Thyroid gland (tissue), 4 donors: ENCODE results near the gene APAF1. TPM values are rescaled to one million over a fixed set of nuclear protein-coding genes. Genes with fewer than 3 reads are reported as not detected.
A peak's percentile ranks its signal among the peaks of the same experiment; 100 is the strongest.
"Not testable (repeated sequence)": the region's sequence is repeated elsewhere in the genome, so short reads cannot be mapped to it uniquely, and the experiment has no call there.

Experiments
- DNase-seq, 2 donors: peaks; one replicate each; pipeline ENCODE4 v3.0.0-alpha.2; 2019
- H3K27ac ChIP-seq, 3 donors: fragments of 200-600 bp; sonication (generic); 1 replicate in 2 of 3; 2 replicates in 1 of 3; pipeline ENCODE4 v1.5.1; 2016 to 2019; ENCODE audit warnings: mild to moderate bottlenecking in 1 of 3, moderate library complexity in 1 of 3
- H3K27me3 ChIP-seq: fragments of 200-600 bp; sonication (generic); one replicate; pipeline ENCODE4 v1.5.1; 2019
- H3K36me3 ChIP-seq, 2 donors: fragments of 200-600 bp; sonication (generic); one replicate each; pipeline ENCODE4 v1.5.1; 2016 to 2019
- H3K4me1 ChIP-seq, 2 donors: fragments of 200-600 bp; sonication (generic); one replicate each; pipeline ENCODE4 v1.5.1; 2017 to 2019
- H3K4me3 ChIP-seq, 3 donors: fragments of 200-600 bp; sonication (generic); replicated peaks in 1 of 3; 1 replicate in 2 of 3; 2 replicates in 1 of 3; pipeline ENCODE4 v1.5.1; 2016; ENCODE audit warnings: mild to moderate bottlenecking in 1 of 3
- H3K9me3 ChIP-seq: fragments of 200-600 bp; sonication (generic); one replicate; pipeline ENCODE4 v1.5.1; 2017
- CTCF ChIP-seq, 6 experiments: fragments of 200-600 bp in 3 of 6; fragments of 450-650 bp in 3 of 6; sonication (generic) in 3 of 6; IDR thresholded peaks; one replicate each; pipeline ENCODE4 v1.5.1; 2016 to 2019; ENCODE audit warnings: antibody characterized with exemption in 6 of 6, mild to moderate bottlenecking in 2 of 6, inconsistent platforms in 1 of 6, moderate library complexity in 1 of 6
- POLR2A ChIP-seq, 2 donors: fragments of 450-650 bp; IDR thresholded peaks; one replicate each; pipeline ENCODE4 v1.6.1; 2017; ENCODE audit warnings: antibody characterized with exemption in 2 of 2, mild to moderate bottlenecking in 2 of 2, moderate library complexity in 1 of 2
- WGBS, 2 donors: methylation state at CpG; one replicate each; pipeline ENCODE4 v1.1.5; 2017; 5-methylcytosine and 5-hydroxymethylcytosine counted together
- intact Hi-C: fragments of 100-400 bp; cut with DNase I; formaldehyde crosslinking; loops from one replicate; pipeline ENCODE4 v1.15.1; 2023
- total RNA-seq, 4 donors: library from RNA; depleted of rRNA; stranded (reverse); fragments of >200 nt; gene quantifications; one replicate each; pipeline ENCODE4 v1.2.3, GENCODE V29; 2016

APAF1 gene
- 10 to 100 TPM; 11.7 to 17.2 (median 14.2) TPM for total RNA-seq

GRCh38 chr12:98644712-98645571, at the start of gene APAF1, which contains the start of gene IKBIP:
Gene APAF1 (plus strand): TSS chr12:98645290. CDS start chr12:98648360, 3,070 bp downstream.
Gene IKBIP (minus strand): TSS chr12:98644788. CDS start chr12:98644701, 87 bp downstream.
- peak; percentile 98 to 99 for DNase-seq
- Histone ChIP-seq H3K27ac (peak within 1 kb of the TSS; percentile 50 to 80 (median 79)), H3K9me3 (no peaks in the 10 kb centered on the region), H3K27me3 (no peaks in the 10 kb centered on the region), H3K36me3 (no peaks in the 10 kb centered on the region), H3K4me3 (peak within 1 kb of the TSS; percentile 81 to 96 (median 94)), H3K4me1 (peaks cover 9 to 14% of the 10 kb centered on the region in 2 donors)
- peak in 1 of 2 donors; percentile 88 for TF ChIP-seq POLR2A (IDR thresholded peaks at IDR 0.05)
- TF ChIP-seq CTCF (IDR thresholded peaks at IDR 0.05) = no peak
- 0 to 1% methylated on average over 16 to 25 of the region's 91 CpGs for WGBS, 2 donors
- intact Hi-C loops = loop anchor here (5.0 kb wide), 1 partner anchor 53 kb away; the partner anchor contains the start of gene SLC25A3

GRCh38 chr12:98597313-98597712, 47.8 kb upstream of the APAF1 start:
- Histone ChIP-seq H3K4me1 (peaks cover 6 to 14% of the 10 kb centered on the region in 2 donors), H3K36me3 (peaks cover 47 to 52% of the 10 kb centered on the region in 2 donors)
- H3K27me3 ChIP-seq, H3K9me3 ChIP-seq, DNase-seq, H3K27ac ChIP-seq, intact Hi-C loops, H3K4me3 ChIP-seq: not testable (repeated sequence)
- WGBS, 2 donors = 91 to 97% methylated on average over 5 of the region's 5 CpGs

GRCh38 chr12:98601924-98602323, 43.2 kb upstream of the APAF1 start:
- H3K36me3 ChIP-seq = peaks cover 60 to 69% of the 10 kb centered on the region in 2 donors
- WGBS, 2 donors = 96 to 98% methylated on average over 8 of the region's 8 CpGs

GRCh38 chr12:98606359-98606988, 38.6 kb upstream of the APAF1 start:
- no peak overlapping the region for H3K27ac ChIP-seq
- H3K4me3 ChIP-seq = no peak overlapping the region
- no peaks in the 10 kb centered on the region for H3K4me1 ChIP-seq
- TF ChIP-seq POLR2A (IDR thresholded peaks at IDR 0.05) (no peak), CTCF (IDR thresholded peaks at IDR 0.05) (no peak)
- intact Hi-C loops = no loop called here
- no peak for DNase-seq
- WGBS, 2 donors = 75 to 76% methylated on average over 2 of the region's 2 CpGs
- H3K9me3 ChIP-seq = no peaks in the 10 kb centered on the region
- H3K36me3 ChIP-seq = peaks cover 20 to 25% of the 10 kb centered on the region in 2 donors
- H3K27me3 ChIP-seq = no peaks in the 10 kb centered on the region

More at GRCh38 chr12:98601924-98602323, 43.2 kb upstream of the APAF1 start:
- no peak for TF ChIP-seq CTCF (IDR thresholded peaks at IDR 0.05)
- no peak for TF ChIP-seq POLR2A (IDR thresholded peaks at IDR 0.05)
- Histone ChIP-seq H3K4me1 (no peaks in the 10 kb centered on the region), H3K27ac (no peak overlapping the region), H3K27me3 (no peaks in the 10 kb centered on the region), H3K9me3 (no peaks in the 10 kb centered on the region), H3K4me3 (no peak overlapping the region)
- intact Hi-C loops = no loop called here
- DNase-seq = no peak

GRCh38 chr12:98610596-98610995, 34.5 kb upstream of the APAF1 start:
- no peak overlapping the region for H3K27ac ChIP-seq
- H3K27me3 ChIP-seq = no peaks in the 10 kb centered on the region
- intact Hi-C loops = no loop called here
- H3K36me3 ChIP-seq = no peaks in the 10 kb centered on the region
- H3K4me1 ChIP-seq = no peaks in the 10 kb centered on the region
- no peaks in the 10 kb centered on the region for H3K9me3 ChIP-seq
- TF ChIP-seq POLR2A (IDR thresholded peaks at IDR 0.05) = no peak
- TF ChIP-seq CTCF (IDR thresholded peaks at IDR 0.05) = no peak
- WGBS, 2 donors = 98% methylated on average over 2 of the region's 2 CpGs
- no peak overlapping the region for H3K4me3 ChIP-seq
- DNase-seq = no peak
